ENCODE measurements around the gene ATP13A3. TPM values are rescaled to one million over a fixed set of nuclear protein-coding genes. Genes with fewer than 3 reads are reported as not detected.
"Not testable (repeated sequence)": the region's sequence is repeated elsewhere in the genome, so short reads cannot be mapped to it uniquely, and the experiment has no call there.

Gene ATP13A3
- 28.5 TPM for polyA plus RNA-seq (2013)

DNA sequence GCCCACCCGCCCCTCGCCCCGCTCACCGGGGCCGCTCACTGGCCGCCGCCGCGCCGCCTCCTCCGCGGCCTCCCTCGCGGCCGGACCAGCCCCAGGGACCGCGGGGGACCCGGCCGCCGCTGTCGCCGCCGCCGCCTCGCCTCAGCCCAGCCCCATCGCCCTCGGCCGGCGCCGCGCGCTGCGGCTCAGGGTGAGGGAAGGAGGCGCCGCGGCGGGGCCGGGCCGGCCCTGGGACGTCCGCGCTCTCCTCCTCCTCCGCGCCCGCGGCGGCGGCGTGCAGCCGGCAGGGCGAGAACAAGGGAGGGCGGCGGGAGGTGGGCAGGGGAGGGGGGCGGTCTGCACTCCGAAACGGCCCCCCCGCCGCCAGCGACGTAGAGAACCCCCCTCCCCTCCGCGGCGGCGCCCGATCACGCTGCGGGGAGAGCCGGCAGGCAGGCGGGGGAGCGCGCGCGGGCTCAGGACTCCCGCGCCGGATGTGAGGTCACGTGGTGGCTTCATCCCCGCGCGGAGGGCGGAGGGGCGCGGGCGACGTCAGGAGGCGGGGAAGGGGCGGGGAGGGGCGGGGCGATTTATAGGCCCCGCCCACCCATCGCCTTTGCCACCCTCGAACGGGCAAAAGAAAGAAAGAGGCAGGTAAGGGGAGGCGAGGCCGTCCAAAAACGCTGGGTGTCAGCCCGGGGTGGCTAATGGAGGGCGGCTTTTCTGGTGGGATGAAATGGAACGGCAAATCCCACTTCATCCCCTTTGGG is at the start of gene ATP13A3:
Gene ATP13A3, minus strand, starts transcription at position 463 of the 749 bp plus-strand sequence. CDS start 24,812 bp downstream, outside the sequence.
- Histone ChIP-seq H3K4me1 (ENCODE audit: control extremely low read depth in 1 of 4, control insufficient read depth in 4 of 4, insufficient read depth in 4 of 4, low read length in 3 of 4) (peaks cover 18 to 64% (median 29%) of the 10 kb centered on the region in 4 experiments), H3K9me3 (ENCODE audit: control extremely low read depth in 1 of 5, control insufficient read depth in 4 of 5, insufficient read depth in 2 of 5, low read depth in 1 of 5, low read length in 4 of 5) (no peaks in the 10 kb centered on the region), H3K27me3 (replicated peaks in 2 of 5; ENCODE audit: control insufficient read depth in 4 of 5, insufficient read depth in 5 of 5, low read length in 4 of 5) (no peaks in the 10 kb centered on the region), H3K4me3 (ENCODE audit: control insufficient read depth in 1 of 7, extremely low read depth in 1 of 7, insufficient read depth in 4 of 7, low read depth in 2 of 7, low read length in 6 of 7) (peak within 1 kb of the TSS; percentile 46 to 87 (median 75)), H3K27ac (ENCODE audit: insufficient read depth in 1 of 2, low read depth in 1 of 2, low read length in 2 of 2, poor library complexity in 1 of 2, severe bottlenecking in 2 of 2) (peak within 1 kb of the TSS in 1 of 2 experiments; percentile 75), H3K36me3 (ENCODE audit: control insufficient read depth in 4 of 4, insufficient read depth in 4 of 4, low read length in 3 of 4) (peaks cover 0 to 9% (median 1%) of the 10 kb centered on the region in 4 experiments)
- ChIA-PET CTCF (interaction anchor here (0.8 to 1.9 kb wide), 6 partner anchors 10 to 88 kb away, joined by 3 to 7 read pairs (median 4); no protein-coding TSS in a partner anchor), POLR2A (no interaction called here)
- DNase-seq = peak; percentile 89 to 96 (median 94)
- WGBS (ENCODE audit: insufficient coverage) = 0% methylated on average over 30 of the region's 99 CpGs

DNA sequence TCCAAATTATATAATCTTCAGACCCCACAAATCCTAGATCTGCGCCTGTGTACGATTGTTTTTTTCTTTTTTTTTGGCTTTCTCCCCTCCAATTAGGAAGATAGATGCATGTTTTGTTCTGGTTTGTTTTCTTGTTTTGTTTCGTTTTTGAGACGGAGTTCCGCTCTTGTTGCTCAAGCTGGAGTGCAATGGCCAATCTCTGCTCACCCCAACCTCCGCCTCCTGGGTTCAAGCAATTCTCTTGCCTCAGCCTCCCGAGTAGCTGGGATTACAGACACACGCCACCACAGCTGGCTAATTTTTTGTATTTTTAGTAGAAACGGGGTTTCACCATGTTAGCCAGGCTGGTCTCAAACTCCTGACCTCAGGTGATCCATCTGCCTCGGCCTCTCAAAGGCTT is 48.4 kb upstream of the ATP13A3 start:
- WGBS (ENCODE audit: insufficient coverage) = 95% methylated on average over 8 of the region's 10 CpGs
- POLR2A ChIA-PET; H3K9me3 ChIP-seq (ENCODE audit: control extremely low read depth in 1 of 5, control insufficient read depth in 4 of 5, insufficient read depth in 2 of 5, low read depth in 1 of 5, low read length in 4 of 5); DNase-seq; H3K27ac ChIP-seq (ENCODE audit: insufficient read depth in 1 of 2, low read depth in 1 of 2, low read length in 2 of 2, poor library complexity in 1 of 2, severe bottlenecking in 2 of 2); H3K36me3 ChIP-seq (ENCODE audit: control insufficient read depth in 4 of 4, insufficient read depth in 4 of 4, low read length in 3 of 4); H3K27me3 ChIP-seq (replicated peaks in 2 of 5; ENCODE audit: control insufficient read depth in 4 of 5, insufficient read depth in 5 of 5, low read length in 4 of 5); H3K4me3 ChIP-seq (ENCODE audit: control insufficient read depth in 1 of 7, extremely low read depth in 1 of 7, insufficient read depth in 4 of 7, low read depth in 2 of 7, low read length in 6 of 7): not testable (repeated sequence)
- H3K4me1 ChIP-seq (ENCODE audit: control extremely low read depth in 1 of 4, control insufficient read depth in 4 of 4, insufficient read depth in 4 of 4, low read length in 3 of 4) = peaks cover 0 to 19% (median 16%) of the 10 kb centered on the region in 4 experiments
- CTCF ChIA-PET = interaction anchor here (1.3 kb wide), 1 partner anchor 11 kb away, joined by 3 read pairs; no protein-coding TSS in a partner anchor

DNA sequence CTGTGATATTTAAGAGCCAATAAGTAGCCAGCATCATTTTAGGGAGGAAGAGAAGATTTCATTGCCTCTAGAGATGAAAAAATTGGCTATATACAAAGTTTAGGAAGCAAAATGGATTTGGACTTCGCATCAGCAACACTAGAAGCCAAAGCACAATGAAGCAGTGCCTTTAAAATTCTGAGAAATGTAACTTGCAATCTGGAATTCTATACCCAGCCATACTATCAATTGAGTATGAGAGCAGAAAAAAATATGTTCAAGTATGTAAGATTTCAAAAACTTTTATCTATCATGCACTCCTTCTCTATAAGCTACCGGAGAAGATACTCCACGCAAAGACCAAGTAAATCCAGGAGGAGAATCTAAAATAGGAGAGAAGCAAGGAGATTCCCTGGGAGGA is 47.4 kb upstream of the ATP13A3 start:
- Histone ChIP-seq H3K4me1 (ENCODE audit: control extremely low read depth in 1 of 4, control insufficient read depth in 4 of 4, insufficient read depth in 4 of 4, low read length in 3 of 4) (peaks cover 0 to 18% (median 15%) of the 10 kb centered on the region in 4 experiments), H3K9me3 (ENCODE audit: control extremely low read depth in 1 of 5, control insufficient read depth in 4 of 5, insufficient read depth in 2 of 5, low read depth in 1 of 5, low read length in 4 of 5) (peaks cover 0 to 4% (median 0%) of the 10 kb centered on the region in 5 experiments), H3K4me3 (ENCODE audit: control insufficient read depth in 1 of 7, extremely low read depth in 1 of 7, insufficient read depth in 4 of 7, low read depth in 2 of 7, low read length in 6 of 7) (no peak overlapping the region), H3K36me3 (ENCODE audit: control insufficient read depth in 4 of 4, insufficient read depth in 4 of 4, low read length in 3 of 4) (no peaks in the 10 kb centered on the region), H3K27ac (ENCODE audit: insufficient read depth in 1 of 2, low read depth in 1 of 2, low read length in 2 of 2, poor library complexity in 1 of 2, severe bottlenecking in 2 of 2) (no peak overlapping the region), H3K27me3 (replicated peaks in 2 of 5; ENCODE audit: control insufficient read depth in 4 of 5, insufficient read depth in 5 of 5, low read length in 4 of 5) (no peaks in the 10 kb centered on the region)
- POLR2A ChIA-PET = no interaction called here
- no CpG with 5 or more reads among the region's 3 CpGs for WGBS (ENCODE audit: insufficient coverage)
- CTCF ChIA-PET = interaction anchor here (0.9 to 1.6 kb wide), 2 partner anchors 10 to 127 kb away, joined by 3 to 5 read pairs; no protein-coding TSS in a partner anchor
- no peak for DNase-seq

DNA sequence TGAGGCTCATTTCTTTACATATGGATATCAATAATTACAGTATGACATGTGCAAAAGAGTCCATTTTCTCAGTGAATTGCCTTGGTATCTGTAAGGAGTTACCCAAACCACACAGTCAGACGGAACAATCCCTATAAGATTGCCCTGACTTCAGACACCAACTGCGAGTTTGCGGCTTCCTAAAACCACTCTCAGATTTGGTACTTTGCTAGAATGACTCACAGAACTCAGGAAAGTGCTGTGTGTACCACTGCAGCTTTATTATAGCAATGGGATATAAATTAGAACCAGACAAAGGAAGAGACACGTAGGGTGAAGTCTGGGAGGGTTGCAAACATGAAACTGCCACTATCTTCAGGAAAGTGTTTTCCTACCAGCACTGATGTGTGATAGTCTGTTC is 45.8 kb upstream of the ATP13A3 start:
- POLR2A ChIA-PET = no interaction called here
- Histone ChIP-seq H3K36me3 (ENCODE audit: control insufficient read depth in 4 of 4, insufficient read depth in 4 of 4, low read length in 3 of 4) (no peaks in the 10 kb centered on the region), H3K27ac (ENCODE audit: insufficient read depth in 1 of 2, low read depth in 1 of 2, low read length in 2 of 2, poor library complexity in 1 of 2, severe bottlenecking in 2 of 2) (no peak overlapping the region), H3K9me3 (ENCODE audit: control extremely low read depth in 1 of 5, control insufficient read depth in 4 of 5, insufficient read depth in 2 of 5, low read depth in 1 of 5, low read length in 4 of 5) (peaks cover 0 to 4% (median 0%) of the 10 kb centered on the region in 5 experiments), H3K27me3 (replicated peaks in 2 of 5; ENCODE audit: control insufficient read depth in 4 of 5, insufficient read depth in 5 of 5, low read length in 4 of 5) (no peaks in the 10 kb centered on the region), H3K4me3 (ENCODE audit: control insufficient read depth in 1 of 7, extremely low read depth in 1 of 7, insufficient read depth in 4 of 7, low read depth in 2 of 7, low read length in 6 of 7) (no peak overlapping the region), H3K4me1 (ENCODE audit: control extremely low read depth in 1 of 4, control insufficient read depth in 4 of 4, insufficient read depth in 4 of 4, low read length in 3 of 4) (peaks cover 0 to 13% (median 12%) of the 10 kb centered on the region in 4 experiments)
- no peak for DNase-seq
- CTCF ChIA-PET = no interaction called here
- 75% methylated on average over 4 of the region's 4 CpGs for WGBS (ENCODE audit: insufficient coverage)

DNA sequence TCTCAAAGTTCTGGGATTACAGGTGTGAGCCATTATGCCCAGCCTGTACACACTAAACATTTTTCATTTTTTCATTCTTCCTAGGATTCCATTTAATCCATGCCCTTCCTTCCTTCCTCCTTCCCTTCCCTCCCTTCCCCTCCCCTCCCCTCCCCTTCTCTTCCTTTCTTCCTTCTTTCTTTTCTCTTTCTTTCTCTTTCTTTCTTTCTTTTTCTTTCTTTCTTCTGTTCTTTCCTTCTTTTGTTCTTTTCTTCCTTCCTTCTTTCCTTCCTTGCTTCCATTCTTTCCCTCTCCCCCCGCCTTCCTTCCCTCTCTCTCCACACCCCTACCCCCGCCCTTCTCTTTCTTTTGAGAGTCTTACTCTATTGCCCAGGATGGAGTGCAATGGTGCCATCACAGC is 40.9 kb upstream of the ATP13A3 start:
- no peaks in the 10 kb centered on the region for H3K9me3 ChIP-seq (ENCODE audit: control extremely low read depth in 1 of 5, control insufficient read depth in 4 of 5, insufficient read depth in 2 of 5, low read depth in 1 of 5, low read length in 4 of 5)
- H3K4me1 ChIP-seq (ENCODE audit: control extremely low read depth in 1 of 4, control insufficient read depth in 4 of 4, insufficient read depth in 4 of 4, low read length in 3 of 4) = peaks cover 0 to 2% (median 0%) of the 10 kb centered on the region in 4 experiments
- H3K27me3 ChIP-seq (replicated peaks in 2 of 5; ENCODE audit: control insufficient read depth in 4 of 5, insufficient read depth in 5 of 5, low read length in 4 of 5) = no peaks in the 10 kb centered on the region
- POLR2A ChIA-PET = no interaction called here
- DNase-seq = no peak
- no CpG with 5 or more reads among the region's 2 CpGs for WGBS (ENCODE audit: insufficient coverage)
- CTCF ChIA-PET = interaction anchor here (1.2 kb wide), 1 partner anchor 11 kb away, joined by 3 read pairs; no protein-coding TSS in a partner anchor
- H3K27ac ChIP-seq (ENCODE audit: insufficient read depth in 1 of 2, low read depth in 1 of 2, low read length in 2 of 2, poor library complexity in 1 of 2, severe bottlenecking in 2 of 2) = no peak overlapping the region
- no peaks in the 10 kb centered on the region for H3K36me3 ChIP-seq (ENCODE audit: control insufficient read depth in 4 of 4, insufficient read depth in 4 of 4, low read length in 3 of 4)
- H3K4me3 ChIP-seq (ENCODE audit: control insufficient read depth in 1 of 7, extremely low read depth in 1 of 7, insufficient read depth in 4 of 7, low read depth in 2 of 7, low read length in 6 of 7) = no peak overlapping the region

DNA sequence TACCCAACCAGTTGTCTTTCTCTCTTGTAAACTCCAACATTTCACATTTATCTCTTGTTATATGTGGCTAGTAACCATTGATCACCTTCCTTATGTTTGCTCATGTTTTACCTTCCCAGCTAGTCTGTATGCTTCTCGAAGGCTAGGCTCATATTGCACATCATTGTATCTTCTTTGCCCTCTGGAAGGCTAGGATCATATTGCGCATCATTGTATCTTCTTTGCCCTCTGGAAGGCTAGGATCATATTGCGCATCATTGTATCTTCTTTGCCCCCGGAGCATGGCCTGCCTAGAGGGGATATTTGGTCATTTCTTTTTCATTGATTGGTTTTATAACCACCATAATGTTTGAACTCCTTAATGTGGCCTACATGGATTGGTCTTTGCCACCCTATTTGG is 39.4 kb upstream of the ATP13A3 start:
- no peak overlapping the region for H3K27ac ChIP-seq (ENCODE audit: insufficient read depth in 1 of 2, low read depth in 1 of 2, low read length in 2 of 2, poor library complexity in 1 of 2, severe bottlenecking in 2 of 2)
- 100% methylated on average over 3 of the region's 4 CpGs for WGBS (ENCODE audit: insufficient coverage)
- no peaks in the 10 kb centered on the region for H3K27me3 ChIP-seq (replicated peaks in 2 of 5; ENCODE audit: control insufficient read depth in 4 of 5, insufficient read depth in 5 of 5, low read length in 4 of 5)
- peaks cover 0 to 2% (median 0%) of the 10 kb centered on the region in 4 experiments for H3K4me1 ChIP-seq (ENCODE audit: control extremely low read depth in 1 of 4, control insufficient read depth in 4 of 4, insufficient read depth in 4 of 4, low read length in 3 of 4)
- H3K36me3 ChIP-seq (ENCODE audit: control insufficient read depth in 4 of 4, insufficient read depth in 4 of 4, low read length in 3 of 4) = no peaks in the 10 kb centered on the region
- no peak for DNase-seq
- POLR2A ChIA-PET = no interaction called here
- H3K4me3 ChIP-seq (ENCODE audit: control insufficient read depth in 1 of 7, extremely low read depth in 1 of 7, insufficient read depth in 4 of 7, low read depth in 2 of 7, low read length in 6 of 7) = no peak overlapping the region
- CTCF ChIA-PET = no interaction called here
- no peaks in the 10 kb centered on the region for H3K9me3 ChIP-seq (ENCODE audit: control extremely low read depth in 1 of 5, control insufficient read depth in 4 of 5, insufficient read depth in 2 of 5, low read depth in 1 of 5, low read length in 4 of 5)

DNA sequence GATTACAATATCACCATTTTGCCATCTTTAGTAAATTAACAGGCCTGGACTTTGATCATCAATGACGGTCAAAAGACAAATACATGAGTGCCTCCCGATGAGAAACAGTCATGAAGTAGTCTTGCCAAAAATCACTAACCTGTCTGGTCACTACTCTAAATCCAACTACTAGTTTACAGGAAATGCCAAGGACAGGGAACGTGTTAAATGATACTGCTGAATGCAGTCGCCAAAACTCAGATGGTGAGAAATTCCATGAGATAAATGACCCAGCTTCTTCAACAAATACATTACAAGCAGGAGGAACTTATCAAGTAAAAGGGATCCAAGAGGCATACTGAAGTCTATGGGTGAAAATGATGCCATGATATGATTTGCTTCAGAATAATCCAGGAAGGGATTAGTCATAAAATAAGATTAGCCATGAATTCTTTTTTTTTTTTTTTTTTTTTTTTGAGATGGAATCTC is 35.8 kb upstream of the ATP13A3 start:
- no peaks in the 10 kb centered on the region for H3K27me3 ChIP-seq (replicated peaks in 2 of 5; ENCODE audit: control insufficient read depth in 4 of 5, insufficient read depth in 5 of 5, low read length in 4 of 5)
- CTCF ChIA-PET = interaction anchor here (0.6 to 1.1 kb wide), 3 partner anchors 8 to 189 kb away, joined by 3 to 4 read pairs (median 4); no protein-coding TSS in a partner anchor
- no peaks in the 10 kb centered on the region for H3K36me3 ChIP-seq (ENCODE audit: control insufficient read depth in 4 of 4, insufficient read depth in 4 of 4, low read length in 3 of 4)
- H3K27ac ChIP-seq (ENCODE audit: insufficient read depth in 1 of 2, low read depth in 1 of 2, low read length in 2 of 2, poor library complexity in 1 of 2, severe bottlenecking in 2 of 2) = no peak overlapping the region
- H3K4me3 ChIP-seq (ENCODE audit: control insufficient read depth in 1 of 7, extremely low read depth in 1 of 7, insufficient read depth in 4 of 7, low read depth in 2 of 7, low read length in 6 of 7) = no peak overlapping the region
- no peaks in the 10 kb centered on the region for H3K9me3 ChIP-seq (ENCODE audit: control extremely low read depth in 1 of 5, control insufficient read depth in 4 of 5, insufficient read depth in 2 of 5, low read depth in 1 of 5, low read length in 4 of 5)
- 87% methylated on average over 3 of the region's 4 CpGs for WGBS (ENCODE audit: insufficient coverage)
- DNase-seq = no peak
- H3K4me1 ChIP-seq (ENCODE audit: control extremely low read depth in 1 of 4, control insufficient read depth in 4 of 4, insufficient read depth in 4 of 4, low read length in 3 of 4) = peaks cover 0 to 2% (median 0%) of the 10 kb centered on the region in 4 experiments
- POLR2A ChIA-PET = no interaction called here

All from common myeloid progenitor, CD34-positive (primary cell).